Epithelial cell of alveolus of lung (primary cell): ENCODE measurements around the gene ABCF1. TPM values are rescaled to one million over a fixed set of nuclear protein-coding genes. Genes with fewer than 3 reads are reported as not detected.

ENCODE experiments used
- total RNA-seq: library from RNA; depleted of rRNA; stranded (reverse); fragments of >200 nt; gene quantifications from 2 replicates; pipeline ENCODE4 v1.2.1, GENCODE V29; 2015

Gene ABCF1
- 31.8 and 33.6 TPM in 2 replicates for total RNA-seq

GRCh38 chr6:30571075-30571761 lies at the start of gene ABCF1:
TSS of gene ABCF1 (plus strand) at chr6:30571442. CDS start at chr6:30571488, 46 bp downstream.

GRCh38 chr6:30556066-30556905 lies 15.0 kb upstream of the ABCF1 start, which contains the start of gene GNL1:
TSS of gene GNL1 (minus strand) at chr6:30556489. CDS start at chr6:30556203, 286 bp downstream.

GRCh38 chr6:30556906-30557682 lies 14.1 kb upstream of the ABCF1 start, which contains the start of gene PRR3:
TSS of gene PRR3 (plus strand) at chr6:30557295. CDS start at chr6:30557345, 50 bp downstream.

GRCh38 chr6:30616811-30617564 lies 45.7 kb downstream of the ABCF1 start, which contains the start of gene PPP1R10:
TSS of gene PPP1R10 (minus strand) at chr6:30617243. CDS start at chr6:30609944, 7,299 bp downstream.

GRCh38 chr6:30617565-30618269 lies 46.5 kb downstream of the ABCF1 start, which contains the start of gene MRPS18B:
TSS of gene MRPS18B (plus strand) at chr6:30617840. CDS start at chr6:30617866, 26 bp downstream.

GRCh38 chr6:30626484-30627366 lies 55.5 kb downstream of the ABCF1 start, which contains the start of gene ATAT1:
TSS of gene ATAT1 (plus strand) at chr6:30626874.

Other genes with a start within 250 kb of the ABCF1 start
- gene TRIM39, start 244.5 kb upstream of the ABCF1 start, total RNA-seq = 8.9 and 9.4 TPM in 2 replicates
- gene RPP21, start 226.3 kb upstream of the ABCF1 start, total RNA-seq = 45.8 and 56.3 TPM in 2 replicates
- gene HLA-E, start 81.9 kb upstream of the ABCF1 start, total RNA-seq = 140 and 208 TPM in 2 replicates
- gene GNL1, start 15.0 kb upstream of the ABCF1 start, total RNA-seq = 33.7 and 55.1 TPM in 2 replicates
- 10.2 and 17.4 TPM in 2 replicates for gene PRR3, start 14.1 kb upstream of the ABCF1 start, total RNA-seq
- 19.9 and 59.6 TPM in 2 replicates for gene PPP1R10, start 45.8 kb downstream of the ABCF1 start, total RNA-seq
- gene MRPS18B, start 46.4 kb downstream of the ABCF1 start, total RNA-seq = 66.7 and 68.2 TPM in 2 replicates
- 3.8 and 3.9 TPM in 2 replicates for gene ATAT1, start 55.4 kb downstream of the ABCF1 start, total RNA-seq
- gene C6orf136, start 75.7 kb downstream of the ABCF1 start, total RNA-seq = 7.6 and 9.7 TPM in 2 replicates
- 24.9 and 25.2 TPM in 2 replicates for gene DHX16, start 101.6 kb downstream of the ABCF1 start, total RNA-seq
- gene PPP1R18, start 115.2 kb downstream of the ABCF1 start, total RNA-seq = 53.7 and 67.1 TPM in 2 replicates
- gene NRM, start 119.5 kb downstream of the ABCF1 start, total RNA-seq = 16.5 TPM in 2 replicates
- 10.8 and 11.2 TPM in 2 replicates for gene MDC1, start 145.8 kb downstream of the ABCF1 start, total RNA-seq
- 514 and 1,241 TPM in 2 replicates for gene TUBB, start 148.9 kb downstream of the ABCF1 start, total RNA-seq
- 100 and 118 TPM in 2 replicates for gene FLOT1, start 171.2 kb downstream of the ABCF1 start, total RNA-seq
- gene IER3, start 173.1 kb downstream of the ABCF1 start, total RNA-seq = 92.7 and 292 TPM in 2 replicates